ENCODE data around the gene NPHP4.

Gene NPHP4

DNA sequence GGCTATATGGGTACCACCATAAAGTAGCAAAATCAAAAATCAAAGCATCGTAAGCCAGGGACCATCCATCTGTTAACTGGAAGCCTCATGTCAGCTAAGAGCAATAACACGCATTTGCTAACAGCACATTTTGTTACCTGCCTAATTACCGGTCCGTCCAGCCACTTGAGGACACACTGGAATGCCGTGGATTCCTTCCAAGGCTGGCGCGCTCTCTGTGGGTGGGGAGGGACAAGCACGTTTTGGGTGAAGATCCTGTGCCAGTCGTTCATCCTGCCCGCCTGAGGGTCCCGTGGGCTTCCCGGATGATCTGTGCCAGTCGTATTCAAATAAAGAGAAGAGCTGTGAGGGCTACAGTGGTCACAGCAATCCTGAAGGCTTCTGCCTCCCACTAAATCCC, 6.2 kb downstream of the NPHP4 start:
- no peak for DNase-seq

GRCh38 chr1:5985250-5985649, 7.0 kb downstream of the NPHP4 start:
- no peak for DNase-seq

DNA sequence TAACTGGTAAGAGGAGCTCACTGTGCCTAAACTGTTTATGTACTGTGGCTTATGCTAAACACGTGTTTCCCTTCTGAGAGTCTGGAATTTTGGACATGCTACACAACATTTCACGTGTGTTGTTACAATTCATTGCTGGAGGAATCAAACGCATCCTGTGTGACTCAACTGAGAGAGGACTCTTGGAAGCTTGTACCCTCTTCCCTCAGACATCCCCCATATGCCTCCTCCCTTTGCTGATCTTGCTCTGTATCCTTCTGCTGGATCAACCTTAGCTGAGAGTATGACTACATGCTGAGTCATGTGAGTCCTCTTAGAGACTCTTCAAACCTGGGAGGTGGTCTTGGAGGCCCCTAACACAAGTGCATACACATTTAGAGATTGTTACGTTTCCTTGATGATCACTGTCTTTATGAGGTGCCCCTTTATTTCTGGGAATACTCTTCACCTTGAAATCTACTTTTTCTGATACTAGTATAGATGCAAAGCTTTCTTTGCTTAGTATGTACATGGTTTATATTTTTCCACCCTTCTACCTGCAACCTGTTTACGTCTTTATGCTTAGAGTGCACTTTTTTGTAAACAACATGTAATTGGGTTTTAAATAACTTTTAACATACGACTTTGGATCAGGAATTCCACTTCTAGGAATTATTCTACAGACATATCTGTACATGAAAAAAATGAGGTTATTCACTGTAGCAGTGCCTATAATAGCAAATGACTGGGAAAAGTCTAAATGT, 8.7 kb downstream of the NPHP4 start:
- no peak for DNase-seq

GRCh38 chr1:5982868-5983267, 9.4 kb downstream of the NPHP4 start:
- DNase-seq, result no peak

DNA sequence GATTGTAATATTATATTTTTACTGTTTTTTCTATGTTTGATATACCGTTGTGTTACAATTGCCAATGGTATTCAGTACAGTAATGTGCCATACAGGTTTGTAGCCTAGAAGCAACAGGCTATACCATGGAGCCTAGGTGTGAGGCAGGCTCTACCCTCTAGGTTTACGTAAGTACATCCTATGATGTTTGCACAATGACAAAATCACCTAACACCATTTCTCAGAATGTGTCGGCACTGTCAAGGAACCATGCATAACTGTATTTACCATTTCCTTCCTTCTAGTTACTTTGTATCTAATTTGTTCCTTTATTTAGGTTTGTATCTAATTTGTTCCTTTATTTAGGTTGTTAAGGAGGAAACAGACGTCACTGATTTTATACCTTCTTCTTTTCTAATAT, 9.9 kb downstream of the NPHP4 start:
- DNase-seq, result no peak

DNA sequence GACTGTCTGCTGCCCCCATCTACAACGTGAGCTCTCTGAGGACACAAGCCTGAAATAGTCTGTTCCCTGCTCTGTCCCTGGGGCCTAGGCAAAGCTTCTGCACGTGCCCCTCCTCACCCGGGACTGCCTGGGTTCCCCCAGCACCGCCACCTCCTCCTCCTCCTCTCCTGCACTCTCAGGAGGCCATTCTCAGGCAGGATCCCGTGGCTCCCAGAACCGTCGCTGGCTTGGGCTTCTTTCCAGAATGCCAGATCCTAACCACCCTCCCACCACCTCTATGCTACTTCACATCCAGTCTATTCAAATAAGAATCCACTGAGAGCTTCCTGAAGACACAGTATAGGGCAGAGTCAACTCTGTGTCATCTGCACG, 11.2 kb downstream of the NPHP4 start:
- DNase-seq, result no peak

DNA sequence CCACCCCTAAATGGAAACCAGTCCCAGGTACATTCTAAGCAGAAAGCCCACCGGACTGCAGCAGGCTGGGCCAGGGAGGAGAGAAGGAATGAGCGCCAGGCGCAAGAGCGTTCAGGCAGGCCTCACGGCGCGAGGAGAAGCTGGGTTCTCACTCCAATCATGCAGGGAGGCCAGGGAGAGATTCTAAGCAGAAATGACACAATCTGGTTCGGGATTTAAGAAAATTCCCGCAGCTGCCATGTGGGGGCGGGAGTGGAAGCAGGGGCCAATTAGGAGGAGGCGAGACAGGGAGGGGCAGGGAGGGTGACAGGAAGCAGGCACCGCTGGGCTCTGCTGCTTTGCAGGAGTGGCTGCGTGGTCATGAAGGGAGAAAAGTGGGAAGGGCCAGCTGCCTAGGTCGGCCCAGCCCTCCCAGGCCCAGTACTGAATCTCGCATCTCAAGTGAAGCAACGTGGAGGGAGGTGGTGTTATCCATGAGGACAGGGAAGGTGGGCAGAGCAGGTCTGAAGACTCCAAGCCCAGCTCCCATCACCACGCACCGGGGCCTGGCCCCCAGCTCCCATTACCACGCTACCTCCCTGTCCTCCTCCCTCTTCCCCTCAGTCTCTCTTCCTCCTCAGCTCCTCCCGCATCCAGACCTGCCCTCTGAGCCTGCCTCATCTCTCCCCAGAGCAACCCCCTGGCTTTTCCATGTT, 11.8 kb downstream of the NPHP4 start:
- peak; percentile 66 for DNase-seq

DNA sequence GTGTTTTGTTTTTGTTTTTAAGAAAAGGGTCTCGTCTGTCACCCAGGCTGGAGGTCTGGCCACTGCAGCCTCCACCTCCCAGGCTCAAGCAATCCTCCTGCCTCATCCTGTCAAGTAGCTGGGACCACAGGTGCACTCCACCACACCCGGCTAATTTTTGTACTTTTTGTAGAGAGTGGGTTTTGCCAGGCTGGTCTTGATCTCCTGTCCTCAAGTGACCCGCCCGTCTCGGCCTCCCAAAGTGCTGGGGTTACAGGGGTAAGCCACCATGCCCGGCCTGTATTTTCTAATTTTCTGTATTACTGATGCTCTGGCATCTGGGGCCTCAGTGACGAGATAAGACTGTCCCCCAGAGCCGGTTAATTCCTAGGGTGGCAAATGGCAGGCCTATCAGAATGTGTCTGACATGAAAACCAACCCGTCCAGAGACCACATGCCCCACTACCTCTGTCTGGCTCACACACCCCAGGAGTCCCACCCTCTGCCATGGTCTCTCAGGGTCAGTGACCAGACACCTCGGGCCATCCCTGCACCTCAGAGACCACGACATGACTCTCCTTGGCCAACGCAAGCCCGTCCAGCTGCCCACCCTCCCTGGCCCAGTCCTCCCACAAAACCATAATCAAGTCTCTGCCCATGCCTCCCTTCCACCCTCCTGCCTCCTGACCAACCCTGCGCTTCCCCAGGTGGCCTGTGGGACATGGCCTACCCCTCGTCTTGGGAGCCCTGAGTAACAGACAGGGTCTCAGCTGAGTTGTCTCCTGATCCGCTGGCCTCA, 12.5 kb downstream of the NPHP4 start:
- DNase-seq, result no peak

DNA sequence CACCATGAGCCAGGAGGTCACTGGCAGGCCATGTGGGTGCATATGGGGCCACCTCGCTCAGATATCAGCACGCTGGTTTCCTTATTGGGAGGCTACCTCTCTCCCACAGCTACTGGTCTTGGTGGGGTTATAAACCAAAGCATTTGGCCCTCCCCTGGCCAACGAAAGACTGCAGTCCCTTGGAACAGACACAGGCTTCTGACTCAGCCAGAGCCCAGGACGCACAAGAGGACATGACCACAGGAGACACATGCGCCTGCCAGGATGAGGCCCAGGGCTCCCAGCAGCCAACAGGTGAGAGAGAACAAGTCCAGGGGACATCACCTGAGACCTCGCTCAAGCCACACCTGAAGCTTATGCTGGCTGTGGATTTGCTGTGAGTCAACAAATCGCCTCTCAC, 13.8 kb downstream of the NPHP4 start:
- DNase-seq, result no peak

GRCh38 chr1:5977494-5978444, 14.5 kb downstream of the NPHP4 start:
- DNase-seq, result no peak

DNA sequence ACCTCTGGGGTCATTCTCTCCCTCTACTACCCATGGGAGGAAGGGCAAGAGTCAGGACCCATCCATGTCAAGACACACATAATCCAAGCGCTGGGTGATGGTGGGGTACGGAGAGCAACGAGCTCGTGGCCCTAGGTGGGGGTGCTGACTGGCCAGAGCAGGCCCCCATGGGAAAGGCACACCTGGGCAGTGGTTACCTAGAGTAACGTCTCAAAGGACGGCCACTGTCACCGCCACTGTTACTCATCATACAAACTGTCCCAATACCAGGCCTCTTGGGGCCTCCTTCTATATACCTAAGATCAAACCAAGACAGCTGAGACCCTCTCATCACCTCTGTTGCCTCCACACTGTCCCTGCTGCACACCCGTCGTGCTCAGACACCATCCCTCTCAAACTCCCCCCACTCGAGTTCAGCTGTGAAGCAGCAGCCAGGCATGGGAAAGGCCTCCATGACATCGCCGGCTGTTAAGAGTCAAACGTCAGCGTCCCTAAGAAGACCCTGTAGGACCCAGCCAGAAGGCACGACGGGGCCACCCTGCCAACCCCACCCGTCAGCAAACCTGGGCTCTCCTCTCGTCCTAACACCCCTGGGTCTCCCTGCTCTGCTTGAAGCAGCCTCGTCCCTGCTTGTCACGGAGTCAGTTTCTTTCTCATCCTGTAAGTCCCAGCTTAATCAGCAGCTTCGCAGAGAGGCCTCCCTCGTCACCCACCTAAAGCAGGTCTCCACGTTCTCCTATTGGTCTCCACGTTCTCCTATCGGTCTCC, 15.3 kb downstream of the NPHP4 start:
- DNase-seq, result no peak

DNA sequence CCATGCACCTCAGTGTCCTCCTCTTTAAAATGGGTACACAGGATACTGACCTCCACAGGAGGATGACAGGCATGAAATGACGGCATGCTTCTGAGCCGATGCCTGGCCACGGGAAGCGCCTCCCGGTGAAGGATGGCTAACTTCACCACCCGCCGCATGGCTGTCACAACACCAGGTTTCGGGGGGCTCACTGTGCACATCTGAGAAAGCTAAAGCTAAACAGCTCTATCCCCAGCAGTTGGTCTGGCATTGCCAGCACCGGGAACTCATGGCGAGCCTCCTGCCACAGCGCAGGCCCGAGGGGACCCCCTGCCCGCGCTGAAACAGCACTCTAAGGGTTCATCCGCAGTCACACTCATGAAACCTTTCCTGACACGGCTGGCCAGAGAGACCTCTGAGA, 16.0 kb downstream of the NPHP4 start:
- no peak for DNase-seq

- peak; percentile 36 for DNase-seq
Observed at GRCh38 chr1:5975133-5975880, 16.9 kb downstream of the NPHP4 start.

- no peak for DNase-seq
Observed at GRCh38 chr1:5974631-5975030, 17.6 kb downstream of the NPHP4 start.

DNA sequence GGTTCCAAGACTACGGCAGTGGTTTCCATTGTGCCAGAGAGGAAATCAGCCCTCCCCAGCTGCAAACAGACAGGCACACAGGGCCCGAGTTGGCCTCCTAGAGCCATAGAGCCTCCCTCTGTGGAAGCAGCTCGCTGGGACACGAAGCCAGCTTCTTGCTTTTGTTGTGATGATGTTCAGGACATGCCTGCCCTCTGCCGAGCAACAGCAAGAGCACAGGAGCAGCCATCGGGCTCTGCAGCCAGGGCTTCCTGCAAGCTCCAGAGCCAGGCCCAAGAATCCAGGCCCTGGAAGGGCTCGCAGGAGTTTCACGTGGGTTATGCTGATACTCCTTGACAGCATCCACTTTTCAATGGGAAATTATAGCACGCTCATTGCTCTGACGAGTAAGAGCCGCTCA, 18.5 kb downstream of the NPHP4 start:
- DNase-seq, result no peak

GRCh38 chr1:5972198-5972520, 20.1 kb downstream of the NPHP4 start:
- DNase-seq, result no peak

GRCh38 chr1:5971471-5972197, 20.6 kb downstream of the NPHP4 start:
- no peak for DNase-seq

GRCh38 chr1:5970610-5971273, 21.5 kb downstream of the NPHP4 start:
- no peak for DNase-seq

DNA sequence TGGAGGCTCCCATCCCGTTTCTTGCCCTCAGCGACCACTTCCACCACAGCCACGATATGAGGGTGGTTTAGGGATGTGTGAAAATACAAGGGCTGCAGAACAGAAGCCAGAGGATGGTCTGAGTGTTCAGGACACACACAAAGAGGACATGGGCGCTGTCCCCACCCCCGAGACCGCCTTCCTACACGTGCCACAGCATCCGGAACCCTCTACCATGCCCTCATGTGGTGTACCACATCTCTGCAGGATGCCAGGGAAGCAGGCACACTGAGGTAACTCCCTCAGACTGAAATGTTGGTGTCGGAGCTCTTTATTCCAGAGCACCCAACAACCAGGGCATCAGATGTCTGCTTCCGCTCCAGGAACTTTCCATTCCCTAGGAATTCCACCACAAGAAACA, 23.1 kb downstream of the NPHP4 start:
- no peak for DNase-seq

DNA sequence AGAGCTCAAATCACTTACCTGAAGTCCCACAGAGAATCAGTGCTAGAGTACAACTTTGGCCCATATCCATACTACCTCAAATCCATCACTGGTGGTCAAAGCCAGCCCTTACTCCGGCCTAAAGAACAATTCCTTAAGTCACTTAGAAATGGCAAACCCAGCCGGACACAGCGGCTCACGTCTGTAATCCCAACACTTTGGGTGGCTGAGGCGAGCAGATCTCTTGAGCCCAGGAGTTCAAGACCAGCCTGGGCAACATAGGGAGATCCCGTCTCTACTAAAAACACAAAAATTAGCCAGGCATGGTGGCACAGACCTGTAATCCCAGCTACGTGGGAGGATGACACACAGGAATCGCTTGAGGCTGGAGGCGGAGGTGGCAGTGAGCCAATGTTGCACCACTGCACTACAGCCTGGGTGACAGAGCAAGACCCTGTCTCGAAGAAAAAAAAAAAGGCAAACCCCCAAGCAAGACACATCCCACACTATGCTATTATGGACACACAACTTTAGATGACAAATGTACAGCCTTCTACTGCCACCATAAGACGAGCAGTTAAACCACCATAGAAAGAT, 24.0 kb downstream of the NPHP4 start:
- no peak for DNase-seq
